Measurements from ENCODE around the gene SHD. TPM values are rescaled to one million over a fixed set of nuclear protein-coding genes. Genes with fewer than 3 reads are reported as not detected.

The SHD gene
- total RNA-seq, 1 experiment from 2014 or later: 4.4 TPM

DNA sequence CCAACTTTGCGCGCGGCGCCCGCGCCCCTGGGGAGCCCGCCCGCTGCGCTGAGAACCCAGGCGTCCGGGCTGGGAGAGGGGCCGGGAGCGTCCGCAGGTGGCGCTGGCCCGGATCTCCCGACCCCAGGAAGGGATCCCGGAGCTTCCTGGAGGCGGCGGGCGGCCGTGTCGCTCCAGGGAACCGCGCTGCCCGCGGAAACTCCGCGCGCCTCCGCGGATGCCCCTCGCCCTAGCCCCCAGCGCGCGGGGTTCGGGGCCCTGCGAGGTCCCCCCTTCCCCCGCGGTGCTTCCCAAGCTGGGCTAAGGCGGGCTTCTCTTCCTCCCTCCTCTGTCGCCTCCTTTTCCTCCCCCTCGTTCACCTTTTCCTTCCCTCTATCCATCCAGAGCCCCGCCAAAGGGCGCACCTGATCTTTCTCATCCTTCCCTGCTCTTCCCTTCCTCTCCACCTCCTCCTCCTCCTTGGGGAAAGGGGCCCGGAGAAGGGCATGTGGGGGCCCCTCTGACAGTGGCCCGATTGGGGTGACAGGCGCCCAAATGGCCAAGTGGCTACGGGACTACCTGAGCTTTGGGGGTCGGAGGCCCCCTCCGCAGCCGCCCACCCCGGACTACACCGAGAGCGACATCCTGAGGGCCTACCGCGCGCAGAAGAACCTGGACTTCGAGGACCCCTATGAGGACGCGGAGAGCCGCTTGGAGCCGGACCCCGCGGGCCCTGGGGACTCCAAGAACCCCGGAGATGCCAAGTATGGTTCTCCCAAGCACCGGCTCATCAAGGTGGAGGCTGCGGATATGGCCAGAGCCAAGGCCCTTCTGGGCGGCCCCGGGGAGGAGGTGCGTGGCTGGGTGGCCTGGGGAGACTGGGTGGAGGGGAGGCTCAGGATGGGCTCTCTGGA lies 710 bp downstream of the SHD start:
- DNase-seq: no peak
- no peak overlapping the region for H3K4ac ChIP-seq (ENCODE audit: low read depth, low read length)
- Mint-ChIP-seq H3K9me3 (no peaks in the 10 kb centered on the region; a peak in 1 of 5 replicates), H3K36me3 (ENCODE audit: insufficient read depth in 1 of 3, low read depth in 3 of 3) (peaks cover 0 to 1% (median 0%) of the 10 kb centered on the region in 3 experiments; a peak in 1 of 7 replicates), H3K27me3 (ENCODE audit: low read depth) (peaks cover 68% of the 10 kb centered on the region), H3K4me3 (peak overlapping the region; percentile 69 to 93), H3K27ac (no peak overlapping the region), H3K4me1 (peaks cover 7 to 19% of the 10 kb centered on the region in 2 experiments)
- H3T11ph ChIP-seq (ENCODE audit: low read length): no peak overlapping the region
- no peaks in the 10 kb centered on the region for H4K20me1 ChIP-seq (ENCODE audit: control insufficient read depth, insufficient read depth, insufficient read length)
- H3K79me2 ChIP-seq (ENCODE audit: insufficient read depth, low read length): no peaks in the 10 kb centered on the region
- no peak overlapping the region for H3K9ac ChIP-seq (ENCODE audit: extremely low read depth, insufficient read length, low read length)
- H3K9me3 ChIP-seq (ENCODE audit: control insufficient read depth, low read depth, low read length): no peaks in the 10 kb centered on the region
- no peak overlapping the region for H2BK20ac ChIP-seq (ENCODE audit: low read depth, low read length, poor library complexity, severe bottlenecking)
- no peak overlapping the region for H3K23ac ChIP-seq (ENCODE audit: insufficient read length, low read depth, low read length)
- no peak overlapping the region; the same call in 1 of the 2 replicates for H3K14ac ChIP-seq (ENCODE audit: insufficient read depth, low read length)
- H3K27me3 ChIP-seq (ENCODE audit: insufficient read depth, low read length): peaks cover 11% of the 10 kb centered on the region; the same call in 1 of the 2 replicates
- no peak overlapping the region for H2BK12ac ChIP-seq (ENCODE audit: insufficient read length, low read depth, low read length)
- no peak overlapping the region for H4K91ac ChIP-seq (ENCODE audit: insufficient read length, low read depth, low read length)
- no peak overlapping the region for H4K8ac ChIP-seq (replicated peaks; ENCODE audit: insufficient read length, low read depth, low read length)
- TF ChIP-seq, protein P1, sequence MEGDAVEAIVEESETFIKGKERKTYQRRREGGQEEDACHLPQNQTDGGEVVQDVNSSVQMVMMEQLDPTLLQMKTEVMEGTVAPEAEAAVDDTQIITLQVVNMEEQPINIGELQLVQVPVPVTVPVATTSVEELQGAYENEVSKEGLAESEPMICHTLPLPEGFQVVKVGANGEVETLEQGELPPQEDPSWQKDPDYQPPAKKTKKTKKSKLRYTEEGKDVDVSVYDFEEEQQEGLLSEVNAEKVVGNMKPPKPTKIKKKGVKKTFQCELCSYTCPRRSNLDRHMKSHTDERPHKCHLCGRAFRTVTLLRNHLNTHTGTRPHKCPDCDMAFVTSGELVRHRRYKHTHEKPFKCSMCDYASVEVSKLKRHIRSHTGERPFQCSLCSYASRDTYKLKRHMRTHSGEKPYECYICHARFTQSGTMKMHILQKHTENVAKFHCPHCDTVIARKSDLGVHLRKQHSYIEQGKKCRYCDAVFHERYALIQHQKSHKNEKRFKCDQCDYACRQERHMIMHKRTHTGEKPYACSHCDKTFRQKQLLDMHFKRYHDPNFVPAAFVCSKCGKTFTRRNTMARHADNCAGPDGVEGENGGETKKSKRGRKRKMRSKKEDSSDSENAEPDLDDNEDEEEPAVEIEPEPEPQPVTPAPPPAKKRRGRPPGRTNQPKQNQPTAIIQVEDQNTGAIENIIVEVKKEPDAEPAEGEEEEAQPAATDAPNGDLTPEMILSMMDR (conservative IDR thresholded peaks at IDR 0.05): no peak
- no peak overlapping the region for H2BK15ac ChIP-seq (ENCODE audit: low read depth, low read length)
- no peak overlapping the region for H3K27ac ChIP-seq (ENCODE audit: insufficient read length, low read depth, low read length)
- H2AK5ac ChIP-seq (ENCODE audit: insufficient read length, low read length): no peak overlapping the region
- no CpG with 5 or more reads among the region's 71 CpGs for WGBS (ENCODE audit: extremely low coverage, insufficient read length, low lambda C conversion rate)
- no peak overlapping the region for H3K18ac ChIP-seq (ENCODE audit: insufficient read length, low read depth, low read length)
- H2BK5ac ChIP-seq (ENCODE audit: insufficient read length, low read length): no peak overlapping the region
- no peak overlapping the region for H2BK120ac ChIP-seq (ENCODE audit: low read depth, low read length, poor library complexity, severe bottlenecking)
- H3K23me2 ChIP-seq (ENCODE audit: insufficient read length, low read depth, low read length, poor library complexity, severe bottlenecking): peaks cover 16% of the 10 kb centered on the region
- no peak overlapping the region for H3K56ac ChIP-seq (ENCODE audit: insufficient read length, low read depth, low read length)
- H2AFZ ChIP-seq (ENCODE audit: low read length): no peak overlapping the region
- H4K5ac ChIP-seq (ENCODE audit: insufficient read length, low read depth, low read length): no peak overlapping the region
- no peaks in the 10 kb centered on the region; the same call in 1 of the 2 replicates for H3K4me1 ChIP-seq (ENCODE audit: insufficient read depth, low read length)
- peak overlapping the region; percentile 83 for H3K4me2 ChIP-seq (ENCODE audit: insufficient read depth, insufficient read length, low read length)
- H3K79me1 ChIP-seq (ENCODE audit: insufficient read depth, low read depth, low read length, poor library complexity, severe bottlenecking): no peaks in the 10 kb centered on the region

Measured in H9 (cell line).